Measurements from ENCODE around the gene CD93. TPM values are rescaled to one million over a fixed set of nuclear protein-coding genes. Genes with fewer than 3 reads are reported as not detected.

Gene CD93
- total RNA-seq = under 0.01 and 0.14 TPM in 2 replicates

GRCh38 chr20:23086056-23086566 lies at the start of gene CD93:
TSS of gene CD93 (minus strand) at chr20:23086324. CDS start at chr20:23086192, 132 bp downstream.

GRCh38 chr20:23049201-23050075 lies 36.7 kb downstream of the CD93 start, which contains the start of gene THBD:
TSS of gene THBD (minus strand) at chr20:23049672. CDS start at chr20:23049504, 168 bp downstream.

GRCh38 chr20:23034721-23035671 lies 51.1 kb downstream of the CD93 start, which contains the start of gene SSTR4:
TSS of gene SSTR4 (plus strand) at chr20:23035312. CDS start at chr20:23035484, 172 bp downstream.

Other genes starting within 250 kb of the CD93 start
- gene SSTR4, start 51.0 kb downstream of the CD93 start, total RNA-seq = not detected in 2 replicates
- 65.3 and 229 TPM in 2 replicates for gene THBD, start 36.7 kb downstream of the CD93 start, total RNA-seq